Endothelial cell of umbilical vein (primary cell): ENCODE measurements around the gene SMAD6.

Experiments used
- CTCF ChIP-seq, 2 donors: IDR thresholded peaks; 1 replicate in 1 of 2; 2 replicates in 1 of 2; pipeline ENCODE4 v1.5.1; 2011; ENCODE audit warnings: low read length in 2 of 2, mild to moderate bottlenecking in 2 of 2, moderate library complexity in 2 of 2, control low read depth in 1 of 2, inconsistent platforms in 1 of 2, low read depth in 1 of 2; ENCODE audit not compliant: insufficient read depth in 1 of 2; ENCODE audit errors: extremely low read depth in 1 of 2
- POLR2A ChIP-seq: IDR thresholded peaks from 2 replicates; pipeline ENCODE4 v1.6.1; 2012; ENCODE audit warnings: low read depth, mild to moderate bottlenecking, control low read depth, low read length

DNA sequence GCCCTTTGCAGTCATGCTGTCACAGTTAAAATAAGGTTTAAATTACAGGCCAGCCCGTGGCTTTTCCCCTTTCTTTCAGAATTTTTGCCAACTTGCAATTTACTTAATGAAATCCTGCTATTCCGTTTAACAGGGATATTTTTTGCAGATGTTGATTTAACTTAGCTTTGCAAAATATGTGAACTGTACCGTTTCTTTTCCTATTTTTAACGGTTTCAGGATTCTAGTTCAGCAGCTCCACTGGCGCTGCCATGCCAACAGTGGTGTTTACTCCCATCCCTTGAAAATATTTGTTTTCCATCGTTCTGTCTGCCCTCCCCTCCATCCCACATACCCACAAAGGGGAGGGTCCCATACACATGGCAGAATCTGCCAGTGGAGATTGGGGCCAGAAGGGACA is 54.3 kb downstream of the SMAD6 start:
- TF ChIP-seq CTCF (IDR thresholded peaks at IDR 0.05; ENCODE audit: extremely low read depth in 1 of 2, insufficient read depth in 1 of 2, low read depth in 1 of 2, low read length in 2 of 2) (no peak), POLR2A (no peak)
